Measurements from ENCODE around the gene YEATS2. TPM values are rescaled to one million over a fixed set of nuclear protein-coding genes. Genes with fewer than 3 reads are reported as not detected.

YEATS2 gene
- total and polyA plus RNA-seq, 2 donors (not counting 3 experiments of a cell fraction or from before 2014, with no cell fraction given): 30.2 to 59.9 TPM

DNA sequence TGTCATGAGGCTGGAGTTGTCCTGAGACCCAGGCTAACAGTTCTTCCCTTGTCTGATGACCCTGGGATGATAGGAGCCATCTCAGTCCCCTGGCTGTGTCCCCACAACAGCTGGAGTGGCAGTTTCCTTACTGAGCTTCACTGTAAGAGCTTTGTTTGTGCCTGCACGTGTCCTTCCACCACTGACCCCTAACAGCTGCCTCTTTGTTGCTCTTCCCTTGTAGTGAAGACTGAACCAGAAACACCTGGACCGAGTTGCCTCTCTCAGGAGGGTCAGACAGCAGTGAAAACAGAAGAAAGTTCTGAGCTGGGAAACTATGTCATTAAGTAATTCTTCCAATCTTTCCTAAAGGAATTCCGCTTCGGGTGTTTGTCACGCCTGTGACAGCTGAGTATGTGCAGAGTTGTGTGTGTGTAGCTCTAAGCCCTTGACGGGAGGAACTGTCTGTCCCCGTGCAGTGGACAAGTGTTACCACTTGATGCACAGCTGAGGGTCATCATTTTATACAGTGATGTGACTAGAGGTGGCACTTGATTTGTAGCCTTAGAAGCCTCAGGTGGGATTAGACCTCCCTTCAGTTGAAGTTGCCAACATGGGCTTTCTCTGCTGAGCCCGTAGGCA lies 102.8 kb downstream of the YEATS2 start:
- no peaks in the 10 kb centered on the region for H3K79me2 ChIP-seq (ENCODE audit: control insufficient read depth, insufficient read depth, low read length)
- DNase-seq (ENCODE audit: low read depth, low spot score): no peak
- H3K9ac ChIP-seq (replicated peaks; ENCODE audit: extremely low read depth, insufficient read depth, low read length): no peak overlapping the region
- no peaks in the 10 kb centered on the region for H3K4me1 ChIP-seq (ENCODE audit: control insufficient read depth, extremely low read depth, insufficient read depth, low read length)
- intact Hi-C loops (cut with micrococcal nuclease) (no loop called here), dilution Hi-C loops (cut with MboI; ENCODE audit: extremely low pct_ligation_motif_present, low sequenced_read_pairs) (no loop called here)
- TF ChIP-seq GATA2 (IDR thresholded peaks at IDR 0.05; ENCODE audit: insufficient read depth, insufficient read length, low read depth, low read length) (no peak), JUN (IDR thresholded peaks at IDR 0.05; ENCODE audit: borderline replicate concordance, insufficient read depth, insufficient read length, low read depth) (no peak), MYC (IDR thresholded peaks at IDR 0.05; ENCODE audit: low read depth, low read length) (no peak), EZH2 (IDR thresholded peaks at IDR 0.05; ENCODE audit: borderline replicate concordance, low read depth, low read length, severe bottlenecking) (no peak), POLR2AphosphoS5 (IDR thresholded peaks at IDR 0.05; ENCODE audit: insufficient read depth, low read depth, low read length) (no peak), FOS (IDR thresholded peaks at IDR 0.05; ENCODE audit: borderline replicate concordance, insufficient read depth, low read length) (no peak), POLR2A (IDR thresholded peaks at IDR 0.05; ENCODE audit: low read depth, low read length) (no peak)
- TF ChIP-seq, protein P1, sequence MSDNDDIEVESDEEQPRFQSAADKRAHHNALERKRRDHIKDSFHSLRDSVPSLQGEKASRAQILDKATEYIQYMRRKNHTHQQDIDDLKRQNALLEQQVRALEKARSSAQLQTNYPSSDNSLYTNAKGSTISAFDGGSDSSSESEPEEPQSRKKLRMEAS (IDR thresholded peaks at IDR 0.05; ENCODE audit: insufficient read depth, insufficient read length): no peak
- TF ChIP-seq, protein P2, sequence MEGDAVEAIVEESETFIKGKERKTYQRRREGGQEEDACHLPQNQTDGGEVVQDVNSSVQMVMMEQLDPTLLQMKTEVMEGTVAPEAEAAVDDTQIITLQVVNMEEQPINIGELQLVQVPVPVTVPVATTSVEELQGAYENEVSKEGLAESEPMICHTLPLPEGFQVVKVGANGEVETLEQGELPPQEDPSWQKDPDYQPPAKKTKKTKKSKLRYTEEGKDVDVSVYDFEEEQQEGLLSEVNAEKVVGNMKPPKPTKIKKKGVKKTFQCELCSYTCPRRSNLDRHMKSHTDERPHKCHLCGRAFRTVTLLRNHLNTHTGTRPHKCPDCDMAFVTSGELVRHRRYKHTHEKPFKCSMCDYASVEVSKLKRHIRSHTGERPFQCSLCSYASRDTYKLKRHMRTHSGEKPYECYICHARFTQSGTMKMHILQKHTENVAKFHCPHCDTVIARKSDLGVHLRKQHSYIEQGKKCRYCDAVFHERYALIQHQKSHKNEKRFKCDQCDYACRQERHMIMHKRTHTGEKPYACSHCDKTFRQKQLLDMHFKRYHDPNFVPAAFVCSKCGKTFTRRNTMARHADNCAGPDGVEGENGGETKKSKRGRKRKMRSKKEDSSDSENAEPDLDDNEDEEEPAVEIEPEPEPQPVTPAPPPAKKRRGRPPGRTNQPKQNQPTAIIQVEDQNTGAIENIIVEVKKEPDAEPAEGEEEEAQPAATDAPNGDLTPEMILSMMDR (IDR thresholded peaks at IDR 0.05; ENCODE audit: extremely low read depth in 1 of 2, insufficient read depth in 1 of 2, low read depth in 1 of 2, low read length in 2 of 2): no peak
- no TSS peak for BruUV-seq (replicated peaks)
- H3K4me3 ChIP-seq (replicated peaks in 1 of 3; ENCODE audit: insufficient read depth in 1 of 3, low read depth in 1 of 3, low read length in 3 of 3): no peak overlapping the region
- no peak for FAIRE-seq
- no peak overlapping the region for H3K27ac ChIP-seq (ENCODE audit: insufficient read depth, low read depth, low read length)
- ChIA-PET CTCF (interaction anchor here (1.2 kb wide), 1 partner anchor 84 kb away, joined by 3 read pairs; the partner anchor contains the start of gene PARL), POLR2A (no interaction called here)
- no peaks in the 10 kb centered on the region for H3K9me1 ChIP-seq (replicated peaks; ENCODE audit: control insufficient read depth, extremely low read depth, insufficient read depth, low read length)
- H4K20me1 ChIP-seq (replicated peaks; ENCODE audit: control insufficient read depth, extremely low read depth, insufficient read depth, low read length): no peaks in the 10 kb centered on the region
- no peak overlapping the region for H3K4me2 ChIP-seq (ENCODE audit: insufficient read depth, low read length)
- H2AFZ ChIP-seq (ENCODE audit: low read depth, low read length): no peak overlapping the region
- H3K36me3 ChIP-seq (ENCODE audit: control insufficient read depth in 2 of 2, extremely low read depth in 1 of 2, insufficient read depth in 2 of 2, low read length in 2 of 2): peaks cover 35% of the 10 kb centered on the region in 2 experiments
- H3K9me3 ChIP-seq (replicated peaks; ENCODE audit: control insufficient read depth, insufficient read depth, low read length): no peaks in the 10 kb centered on the region
- H3K27me3 ChIP-seq (ENCODE audit: control insufficient read depth in 2 of 2, insufficient read depth in 2 of 2, low read length in 2 of 2): no peaks in the 10 kb centered on the region
